ENCODE results near the gene BMPR1A. TPM values are rescaled to one million over a fixed set of nuclear protein-coding genes. Genes with fewer than 3 reads are reported as not detected.

Gene BMPR1A
- total and polyA plus RNA-seq, 9 of the 15 experiments (the other 6 are each of a cell fraction or from before 2014, with no cell fraction given), result 1.6 to 17.5 (median 9.1) TPM

GRCh38 chr10:86785037-86785436 lies 28.6 kb downstream of the BMPR1A start:
- TF ChIP-seq ESRRB (CRISPR knock-in tag; IDR thresholded peaks at IDR 0.05; ENCODE audit: borderline replicate concordance) (no peak), CBFA2T3 (IDR thresholded peaks at IDR 0.05) (no peak)
- no peak overlapping the region for H3K4me3 ChIP-seq
- no peak overlapping the region for H3K9ac ChIP-seq (ENCODE audit: insufficient read depth in 1 of 2, low read depth in 2 of 2, low read length in 2 of 2)
- in situ Hi-C loops (cut with MboI) (no loop called here), intact Hi-C loops (cut with micrococcal nuclease) (no loop called here)
- BruUV-seq (replicated peaks), result no TSS peak
- CTCF ChIA-PET (ENCODE audit: low intra/inter-chr PET ratio), result no interaction called here
- 94% methylated on average over 3 of the region's 4 CpGs for WGBS (ENCODE audit: insufficient coverage, low coverage, missing lambda C conversion rate)
- no peak overlapping the region for H2AFZ ChIP-seq (ENCODE audit: low read depth, low read length)
- peaks cover 66% of the 10 kb centered on the region for H3K79me2 ChIP-seq (ENCODE audit: control insufficient read depth, insufficient read depth, low read length)
- H3K9me1 ChIP-seq (ENCODE audit: control insufficient read depth, insufficient read depth, low read length), result no peaks in the 10 kb centered on the region
- H3K36me3 ChIP-seq (ENCODE audit: control insufficient read depth, insufficient read depth, low read length), result no peaks in the 10 kb centered on the region
- POLR2A ChIA-PET, result no interaction called here
- H3K9me3 ChIP-seq (replicated peaks; ENCODE audit: control insufficient read depth, insufficient read depth, low read depth, low read length), result no peaks in the 10 kb centered on the region
- ATAC-seq (no peak), FAIRE-seq (no peak), DNase-seq (ENCODE audit: extremely low read depth in 1 of 4, low spot score in 3 of 4) (no peak)
- no peaks in the 10 kb centered on the region for H3K27me3 ChIP-seq (ENCODE audit: control insufficient read depth in 2 of 2, insufficient read depth in 2 of 2, low read length in 2 of 2)
- no peaks in the 10 kb centered on the region for H4K20me1 ChIP-seq (replicated peaks; ENCODE audit: control insufficient read depth, insufficient read depth, low read length)
- no peaks in the 10 kb centered on the region for H3K4me1 ChIP-seq (replicated peaks in 1 of 2; ENCODE audit: control insufficient read depth in 2 of 2, insufficient read depth in 2 of 2, low read length in 2 of 2)
- H3K4me2 ChIP-seq (ENCODE audit: insufficient read depth, low read length), result no peak overlapping the region
- no peak overlapping the region for H3K27ac ChIP-seq (ENCODE audit: extremely low read depth, low read depth, low read length)

- BruUV-seq (replicated peaks), result no TSS peak
- ChIA-PET CTCF (ENCODE audit: low intra/inter-chr PET ratio) (no interaction called here), POLR2A (no interaction called here)
- in situ Hi-C loops (cut with MboI), result no loop called here
- DNase-seq (ENCODE audit: extremely low read depth in 1 of 4, low spot score in 3 of 4) (no peak), FAIRE-seq (no peak), ATAC-seq (no peak)
- Histone ChIP-seq H3K27ac (ENCODE audit: extremely low read depth, low read depth, low read length) (no peak overlapping the region), H3K9me1 (ENCODE audit: control insufficient read depth, insufficient read depth, low read length) (no peaks in the 10 kb centered on the region), H3K4me3 (no peak overlapping the region), H3K9me3 (replicated peaks; ENCODE audit: control insufficient read depth, insufficient read depth, low read depth, low read length) (no peaks in the 10 kb centered on the region), H3K4me1 (replicated peaks in 1 of 2; ENCODE audit: control insufficient read depth in 2 of 2, insufficient read depth in 2 of 2, low read length in 2 of 2) (no peaks in the 10 kb centered on the region), H2AFZ (ENCODE audit: low read depth, low read length) (no peak overlapping the region), H3K79me2 (ENCODE audit: control insufficient read depth, insufficient read depth, low read length) (peaks cover 65% of the 10 kb centered on the region), H3K36me3 (ENCODE audit: control insufficient read depth, insufficient read depth, low read length) (no peaks in the 10 kb centered on the region), H3K4me2 (ENCODE audit: insufficient read depth, low read length) (no peak overlapping the region), H3K9ac (ENCODE audit: insufficient read depth in 1 of 2, low read depth in 2 of 2, low read length in 2 of 2) (no peak overlapping the region), H3K27me3 (ENCODE audit: control insufficient read depth in 2 of 2, insufficient read depth in 2 of 2, low read length in 2 of 2) (no peaks in the 10 kb centered on the region), H4K20me1 (replicated peaks; ENCODE audit: control insufficient read depth, insufficient read depth, low read length) (no peaks in the 10 kb centered on the region)
- intact Hi-C loops (cut with micrococcal nuclease), result no loop called here
- WGBS (ENCODE audit: insufficient coverage, low coverage, missing lambda C conversion rate), result 79% methylated on average over 4 of the region's 5 CpGs
- no peak for TF ChIP-seq TBL1XR1 (IDR thresholded peaks at IDR 0.05; ENCODE audit: low read length in 2 of 2)
- TF ChIP-seq NRF1 (conservative IDR thresholded peaks at IDR 0.05 in 1 of 2, IDR thresholded peaks at IDR 0.05 in 1 of 2), result no peak
- TF ChIP-seq FOXM1 (IDR thresholded peaks at IDR 0.05; ENCODE audit: low read depth), result no peak
- TF ChIP-seq FOXM1 (CRISPR knock-in tag; IDR thresholded peaks at IDR 0.05; ENCODE audit: low read depth), result no peak
- TF ChIP-seq SMAD2 (IDR thresholded peaks at IDR 0.05; ENCODE audit: low read depth, low read length), result no peak
- TF ChIP-seq ETV1 (tag; conservative IDR thresholded peaks at IDR 0.05; ENCODE audit: low read depth), result no peak
- TF ChIP-seq RFX1 (IDR thresholded peaks at IDR 0.05), result no peak
- no peak for TF ChIP-seq ZBTB5 (IDR thresholded peaks at IDR 0.05)
- no peak for TF ChIP-seq GATA2 (CRISPR knock-in tag; IDR thresholded peaks at IDR 0.05)
- no peak for TF ChIP-seq POLR2AphosphoS5 (IDR thresholded peaks at IDR 0.05; ENCODE audit: control insufficient read depth, insufficient read depth, low read depth, low read length)
Observed at GRCh38 chr10:86785968-86786367, 29.5 kb downstream of the BMPR1A start.

Data from K562 (cell line).